HPDE6-E6E7 (cell line): ENCODE data around the gene TPM1.

Source experiments
- DNase-seq: peaks from one replicate; pipeline ENCODE4 v3.0.0; 2011; ENCODE audit warnings: missing footprints; ENCODE audit errors: extremely low spot score

Gene TPM1

GRCh38 chr15:63054985-63055384 is 12.4 kb downstream of the TPM1 start:
- no peak for DNase-seq

GRCh38 chr15:63056829-63057228 is 14.3 kb downstream of the TPM1 start:
- DNase-seq, result no peak

GRCh38 chr15:63057468-63058345 is 15.2 kb downstream of the TPM1 start:
- DNase-seq, result no peak

- DNase-seq, result no peak
Measured at GRCh38 chr15:63059075-63059474, 16.5 kb downstream of the TPM1 start.

GRCh38 chr15:63059573-63060216 is 17.1 kb downstream of the TPM1 start:
- DNase-seq, result no peak

- no peak for DNase-seq
Measured at GRCh38 chr15:63060699-63061098, 18.2 kb downstream of the TPM1 start.

GRCh38 chr15:63061975-63062374 is 19.4 kb downstream of the TPM1 start:
- DNase-seq, result no peak

- no peak for DNase-seq
Measured at GRCh38 chr15:63063164-63063756, 20.7 kb downstream of the TPM1 start.

GRCh38 chr15:63063877-63064409 is 21.4 kb downstream of the TPM1 start:
- DNase-seq, result no peak

GRCh38 chr15:63065262-63066221 is 23.0 kb downstream of the TPM1 start:
- no peak for DNase-seq

- DNase-seq, result no peak
Measured at GRCh38 chr15:63066272-63066671, 23.7 kb downstream of the TPM1 start.

GRCh38 chr15:63067306-63067705 is 24.8 kb downstream of the TPM1 start:
- no peak for DNase-seq

GRCh38 chr15:63067976-63068743 is 25.6 kb downstream of the TPM1 start:
- no peak for DNase-seq

GRCh38 chr15:63069616-63070090 is 27.1 kb downstream of the TPM1 start:
- DNase-seq, result no peak

- DNase-seq, result no peak
Measured at GRCh38 chr15:63070681-63071129, 28.2 kb downstream of the TPM1 start.

GRCh38 chr15:63071288-63071909 is 28.9 kb downstream of the TPM1 start:
- no peak for DNase-seq

- no peak for DNase-seq
Measured at GRCh38 chr15:63072023-63072650, 29.6 kb downstream of the TPM1 start.

- no peak for DNase-seq
Measured at GRCh38 chr15:63072809-63073277, 30.3 kb downstream of the TPM1 start.

- DNase-seq, result no peak
Measured at GRCh38 chr15:63073497-63074172, 31.1 kb downstream of the TPM1 start.
